Naive thymus-derived CD4-positive, alpha-beta T cell (primary cell): ENCODE data around the gene GRAMD1B. TPM values are rescaled to one million over a fixed set of nuclear protein-coding genes. Genes with fewer than 3 reads are reported as not detected.
A peak's percentile ranks its signal among the peaks of the same experiment; 100 is the strongest.

Experiments
- ATAC-seq: fragments of 150-1000 bp; cut with Tn5 transposase; 2 replicates; pipeline ENCODE4 v1.10.0; 2021; ENCODE audit warnings: mild to moderate bottlenecking, moderate library complexity
- CTCF ChIA-PET: fragments of 350-600 bp; sonication (Branson Sonifier 250); formaldehyde crosslinking; loops from one replicate; lab custom pipeline; 2021; ENCODE audit warnings: antibody characterized with exemption; lab: Charles Lee
- POLR2A ChIA-PET: fragments of 350-600 bp; sonication (Branson Sonifier 250); formaldehyde crosslinking; loops from one replicate; lab custom pipeline; 2021; ENCODE audit warnings: antibody characterized with exemption, inconsistent platforms; lab: Charles Lee
- DNase-seq, 9 donors: peaks; one replicate each; pipeline versions ENCODE4 v3.0.0 to v3.0.0-alpha.2; 2020 to 2022; ENCODE audit warnings: mixed read lengths in 1 of 9
- H3K27ac ChIP-seq: one replicate; pipeline ENCODE4 v1.7.0; 2013; ENCODE audit warnings: mild to moderate bottlenecking, low read depth, low read length, moderate library complexity
- H3K27me3 ChIP-seq, 2 donors: one replicate each; pipeline ENCODE4 v1.7.0; 2013; ENCODE audit warnings: low read length in 2 of 2, mild to moderate bottlenecking in 2 of 2, moderate library complexity in 2 of 2; ENCODE audit not compliant: control insufficient read depth in 2 of 2, insufficient read depth in 2 of 2
- H3K36me3 ChIP-seq, 3 experiments: 1 replicate in 2 of 3; 2 replicates in 1 of 3; pipeline ENCODE4 v1.7.0; 2013; ENCODE audit warnings: low read length in 3 of 3, mild to moderate bottlenecking in 3 of 3, moderate library complexity in 1 of 3; ENCODE audit not compliant: insufficient read depth in 3 of 3, control insufficient read depth in 2 of 3
- H3K4me1 ChIP-seq, 2 donors: one replicate each; pipeline ENCODE4 v1.7.0; 2013; ENCODE audit warnings: low read length in 2 of 2, mild to moderate bottlenecking in 2 of 2, moderate library complexity in 1 of 2; ENCODE audit not compliant: control insufficient read depth in 2 of 2, insufficient read depth in 2 of 2
- H3K4me3 ChIP-seq: 2 replicates; pipeline ENCODE4 v1.7.0; 2013; ENCODE audit warnings: mild to moderate bottlenecking, low read length
- H3K9me3 ChIP-seq, 3 experiments: 1 replicate in 2 of 3; 2 replicates in 1 of 3; pipeline ENCODE4 v1.7.0; 2013; ENCODE audit warnings: low read length in 3 of 3; ENCODE audit not compliant: control insufficient read depth in 2 of 3
- H3K27ac Mint-ChIP-seq, 9 donors: one replicate each; pipeline ENCODE4 v1.8.0; 2020 to 2022; ENCODE audit warnings: mixed read lengths in 9 of 9, mild to moderate bottlenecking in 8 of 9, moderate library complexity in 5 of 9, inconsistent platforms in 2 of 9
- H3K27me3 Mint-ChIP-seq, 5 donors: one replicate each; pipeline ENCODE4 v1.8.0; 2021 to 2022; ENCODE audit warnings: mixed read lengths in 5 of 5, mild to moderate bottlenecking in 1 of 5
- H3K36me3 Mint-ChIP-seq, 5 donors: one replicate each; pipeline ENCODE4 v1.8.0; 2020 to 2022; ENCODE audit warnings: mixed read lengths in 5 of 5, mild to moderate bottlenecking in 3 of 5, inconsistent platforms in 1 of 5
- H3K4me1 Mint-ChIP-seq, 7 donors: one replicate each; pipeline ENCODE4 v1.8.0; 2020 to 2022; ENCODE audit warnings: mixed read lengths in 7 of 7, mild to moderate bottlenecking in 3 of 7, inconsistent platforms in 1 of 7
- H3K4me3 Mint-ChIP-seq, 10 donors: one replicate each; pipeline ENCODE4 v1.8.0; 2020 to 2022; ENCODE audit warnings: mild to moderate bottlenecking in 10 of 10, mixed read lengths in 10 of 10, moderate library complexity in 6 of 10, inconsistent platforms in 2 of 10
- H3K9me3 Mint-ChIP-seq, 11 donors: one replicate each; pipeline ENCODE4 v1.8.0; 2020 to 2022; ENCODE audit warnings: mixed read lengths in 11 of 11, mild to moderate bottlenecking in 4 of 11, inconsistent platforms in 1 of 11, moderate library complexity in 1 of 11
- intact Hi-C, 2 donors: fragments of 100-400 bp; cut with micrococcal nuclease; formaldehyde crosslinking; loops; one replicate each; pipeline ENCODE4 v1.15.1; 2023
- polyA plus RNA-seq, 2 donors: library from polyadenylated mRNA; unstranded; fragments of 300-500 nt; fragmentation: Illumina TruSeq; gene quantifications; one replicate each; pipeline ENCODE4 v1.2.3, GENCODE V29; 2021
- total RNA-seq, 6 experiments: library from RNA in 5 of 6; stranded (reverse) in 5 of 6; gene quantifications; 1 replicate in 5 of 6; 2 replicates in 1 of 6; pipeline ENCODE4 v1.2.3 and lab custom pipeline; 2021 to 2026

The GRAMD1B gene
- total and polyA plus RNA-seq, 7 experiments from 2014 or later = 1.7 to 88.9 (median 10.0) TPM

GRCh38 chr11:123586568-123586967 lies 156.5 kb downstream of the GRAMD1B start:
- intact Hi-C loops = no loop called here
- Histone ChIP-seq H3K4me3 (no peak overlapping the region), H3K36me3 (no peaks in the 10 kb centered on the region), H3K27me3 (no peaks in the 10 kb centered on the region), H3K9me3 (no peaks in the 10 kb centered on the region), H3K27ac (no peak overlapping the region), H3K4me1 (no peaks in the 10 kb centered on the region)
- H3K4me3 Mint-ChIP-seq = no peak overlapping the region
- ATAC-seq (no peak), DNase-seq (no peak)
- H3K27me3 Mint-ChIP-seq = no peaks in the 10 kb centered on the region
- H3K4me1 Mint-ChIP-seq = peaks cover 0 to 5% (median 0%) of the 10 kb centered on the region in 7 donors
- no peaks in the 10 kb centered on the region for H3K9me3 Mint-ChIP-seq
- H3K36me3 Mint-ChIP-seq = peaks cover 0 to 9% (median 0%) of the 10 kb centered on the region in 5 donors
- H3K27ac Mint-ChIP-seq = peak overlapping the region in 1 of 9 donors; percentile 55
- POLR2A ChIA-PET = no interaction called here
- CTCF ChIA-PET = no interaction called here

- no peaks in the 10 kb centered on the region for H3K9me3 ChIP-seq
- CTCF ChIA-PET = no interaction called here
- no peak overlapping the region for H3K27ac ChIP-seq
- ATAC-seq = no peak
- no peak overlapping the region for H3K4me3 Mint-ChIP-seq
- no peak overlapping the region for H3K4me3 ChIP-seq
- H3K9me3 Mint-ChIP-seq = no peaks in the 10 kb centered on the region
- no peaks in the 10 kb centered on the region for H3K27me3 Mint-ChIP-seq
- no peaks in the 10 kb centered on the region for H3K27me3 ChIP-seq
- DNase-seq = no peak
- no peak overlapping the region for H3K27ac Mint-ChIP-seq
- POLR2A ChIA-PET = no interaction called here
- no peaks in the 10 kb centered on the region for H3K36me3 ChIP-seq
- peaks cover 0 to 9% (median 0%) of the 10 kb centered on the region in 5 donors for H3K36me3 Mint-ChIP-seq
- intact Hi-C loops = no loop called here
- peaks cover 0 to 5% (median 0%) of the 10 kb centered on the region in 7 donors for H3K4me1 Mint-ChIP-seq
- H3K4me1 ChIP-seq = no peaks in the 10 kb centered on the region
Observed at GRCh38 chr11:123587044-123587443, 157.0 kb downstream of the GRAMD1B start.

DNA sequence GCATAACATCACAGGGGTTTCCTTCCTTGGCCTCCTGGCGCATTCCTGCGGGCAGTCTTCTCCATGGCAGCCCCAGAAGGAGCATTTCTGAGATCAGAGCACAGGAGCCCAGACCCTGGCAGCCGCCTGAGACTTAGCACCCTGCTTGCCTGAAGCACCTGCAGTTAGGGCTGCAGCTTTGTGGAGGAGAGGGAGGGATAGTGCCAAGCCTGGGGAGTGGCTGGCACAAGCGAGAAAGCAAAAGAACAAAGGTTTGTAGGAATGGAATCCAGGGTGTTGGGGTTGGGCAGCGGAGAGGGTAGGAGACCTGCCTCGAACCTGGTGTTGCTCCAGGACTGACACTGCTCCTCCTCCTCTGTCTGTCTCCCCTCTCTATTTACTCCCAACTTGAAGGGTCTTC lies 157.5 kb downstream of the GRAMD1B start:
- no peak overlapping the region for H3K27ac Mint-ChIP-seq
- CTCF ChIA-PET = no interaction called here

DNA sequence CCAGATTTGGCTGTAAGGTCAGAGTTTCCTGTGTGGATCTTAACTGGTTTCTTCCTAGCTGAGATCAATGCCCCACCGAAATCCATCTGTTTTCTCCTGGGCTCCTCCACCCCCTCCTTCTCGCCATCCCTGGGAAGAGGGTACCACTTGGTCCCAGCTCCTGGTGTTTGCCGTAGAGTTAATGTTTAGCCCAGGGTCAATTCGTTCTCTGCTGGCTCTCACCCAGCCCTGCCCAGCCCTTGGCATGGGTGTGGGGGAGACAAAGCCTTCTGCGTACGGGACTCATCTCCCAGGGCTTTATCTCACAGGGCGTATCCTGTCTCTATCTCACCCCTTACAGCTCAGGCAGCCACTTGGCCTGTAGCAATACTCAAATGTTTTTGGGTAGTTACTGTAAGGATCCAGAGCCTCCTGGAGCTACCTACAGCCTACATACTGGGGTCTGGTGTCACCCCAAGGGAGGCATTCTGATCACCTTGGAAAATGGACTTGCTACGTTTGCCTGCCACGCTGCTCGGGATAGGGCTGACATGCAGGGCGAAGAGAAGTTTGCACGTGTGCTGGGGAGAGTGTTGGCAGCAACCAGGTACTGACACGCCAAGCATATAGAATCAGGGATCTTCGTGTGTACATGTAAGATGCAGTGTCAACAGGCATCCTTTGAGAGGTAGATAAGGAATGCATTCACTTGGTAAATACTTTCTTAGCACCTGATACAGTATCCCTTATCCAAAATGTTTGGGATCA lies 158.2 kb downstream of the GRAMD1B start:
- Histone ChIP-seq H3K4me1 (no peaks in the 10 kb centered on the region), H3K27me3 (no peaks in the 10 kb centered on the region), H3K9me3 (no peaks in the 10 kb centered on the region), H3K27ac (no peak overlapping the region), H3K36me3 (no peaks in the 10 kb centered on the region), H3K4me3 (no peak overlapping the region)
- no peak for DNase-seq
- intact Hi-C loops = no loop called here
- Mint-ChIP-seq H3K9me3 (no peaks in the 10 kb centered on the region), H3K4me1 (peaks cover 0 to 3% (median 0%) of the 10 kb centered on the region in 7 donors), H3K27ac (no peak overlapping the region), H3K27me3 (no peaks in the 10 kb centered on the region), H3K4me3 (no peak overlapping the region), H3K36me3 (peaks cover 0 to 12% (median 4%) of the 10 kb centered on the region in 5 donors)
- POLR2A ChIA-PET = no interaction called here
- ATAC-seq = no peak
- CTCF ChIA-PET = no interaction called here

More for the DNA sequence above, 157.5 kb downstream of the GRAMD1B start:
- Histone ChIP-seq H3K4me3 (no peak overlapping the region), H3K9me3 (no peaks in the 10 kb centered on the region), H3K27me3 (no peaks in the 10 kb centered on the region), H3K4me1 (no peaks in the 10 kb centered on the region), H3K36me3 (no peaks in the 10 kb centered on the region), H3K27ac (no peak overlapping the region)
- no peaks in the 10 kb centered on the region for H3K9me3 Mint-ChIP-seq
- DNase-seq = no peak
- intact Hi-C loops = no loop called here
- H3K36me3 Mint-ChIP-seq = peaks cover 0 to 12% (median 4%) of the 10 kb centered on the region in 5 donors
- H3K27me3 Mint-ChIP-seq = no peaks in the 10 kb centered on the region
- POLR2A ChIA-PET = no interaction called here
- ATAC-seq = no peak
- H3K4me3 Mint-ChIP-seq = no peak overlapping the region
- H3K4me1 Mint-ChIP-seq = peaks cover 0 to 5% (median 0%) of the 10 kb centered on the region in 7 donors

- Histone ChIP-seq H3K4me1 (no peaks in the 10 kb centered on the region), H3K27me3 (no peaks in the 10 kb centered on the region), H3K9me3 (no peaks in the 10 kb centered on the region), H3K27ac (no peak overlapping the region), H3K4me3 (no peak overlapping the region), H3K36me3 (no peaks in the 10 kb centered on the region)
- Mint-ChIP-seq H3K4me3 (no peak overlapping the region), H3K27me3 (no peaks in the 10 kb centered on the region), H3K9me3 (no peaks in the 10 kb centered on the region), H3K27ac (no peak overlapping the region), H3K4me1 (peaks cover 0 to 3% (median 0%) of the 10 kb centered on the region in 7 donors), H3K36me3 (peaks cover 0 to 12% (median 4%) of the 10 kb centered on the region in 5 donors)
- ATAC-seq (no peak), DNase-seq (no peak)
- ChIA-PET CTCF (no interaction called here), POLR2A (no interaction called here)
- intact Hi-C loops = no loop called here
Observed at GRCh38 chr11:123588864-123589262, 158.8 kb downstream of the GRAMD1B start.

GRCh38 chr11:123590296-123590912 lies 160.3 kb downstream of the GRAMD1B start:
- Mint-ChIP-seq H3K4me3 (no peak overlapping the region), H3K27ac (no peak overlapping the region), H3K4me1 (peaks cover 0 to 3% (median 0%) of the 10 kb centered on the region in 7 donors), H3K36me3 (peaks cover 0 to 19% (median 5%) of the 10 kb centered on the region in 5 donors), H3K27me3 (no peaks in the 10 kb centered on the region), H3K9me3 (no peaks in the 10 kb centered on the region)
- H3K4me1 ChIP-seq = no peaks in the 10 kb centered on the region
- ATAC-seq (no peak), DNase-seq (no peak)
- no peaks in the 10 kb centered on the region for H3K36me3 ChIP-seq
- H3K27ac ChIP-seq = no peak overlapping the region
- no peak overlapping the region for H3K4me3 ChIP-seq
- H3K27me3 ChIP-seq = no peaks in the 10 kb centered on the region
- ChIA-PET CTCF (interaction anchor here (1.1 kb wide), 1 partner anchor 14 kb away, joined by 4 read pairs; no protein-coding TSS in a partner anchor), POLR2A (no interaction called here)
- intact Hi-C loops = no loop called here
- H3K9me3 ChIP-seq = no peaks in the 10 kb centered on the region
